Activated gamma-delta T cell treated with Interleukin-2 at 50 U/mL for 16 hours (primary cell): Measurements from ENCODE around the gene SYNPR.

Source experiments
- DNase-seq: peaks from one replicate; pipeline ENCODE4 v3.0.0-alpha.2; 2020

The SYNPR gene

GRCh38 chr3:63559884-63560283 is 281.8 kb downstream of the SYNPR start:
- no peak for DNase-seq

- DNase-seq: no peak
Measured at GRCh38 chr3:63561879-63562278, 283.8 kb downstream of the SYNPR start.

- no peak for DNase-seq
Measured at GRCh38 chr3:63562323-63562722, 284.2 kb downstream of the SYNPR start.

GRCh38 chr3:63563572-63563971 is 285.5 kb downstream of the SYNPR start:
- no peak for DNase-seq

- no peak for DNase-seq
Measured at GRCh38 chr3:63565220-63565619, 287.1 kb downstream of the SYNPR start.

- DNase-seq: no peak
Measured at GRCh38 chr3:63571682-63572081, 293.6 kb downstream of the SYNPR start.

GRCh38 chr3:63576846-63577245 is 298.7 kb downstream of the SYNPR start:
- DNase-seq: no peak

- no peak for DNase-seq
Measured at GRCh38 chr3:63578858-63579257, 300.8 kb downstream of the SYNPR start.

GRCh38 chr3:63580151-63580550 is 302.0 kb downstream of the SYNPR start:
- no peak for DNase-seq

GRCh38 chr3:63582943-63583500 is 304.9 kb downstream of the SYNPR start:
- no peak for DNase-seq

GRCh38 chr3:63584681-63585080 is 306.6 kb downstream of the SYNPR start:
- DNase-seq: no peak

- no peak for DNase-seq
Measured at GRCh38 chr3:63585927-63586326, 307.8 kb downstream of the SYNPR start.

GRCh38 chr3:63588895-63589294 is 310.8 kb downstream of the SYNPR start:
- no peak for DNase-seq

GRCh38 chr3:63593779-63594178 is 315.7 kb downstream of the SYNPR start:
- no peak for DNase-seq

GRCh38 chr3:63595221-63595620 is 317.1 kb downstream of the SYNPR start:
- no peak for DNase-seq

- DNase-seq: no peak
Measured at GRCh38 chr3:63597019-63597418, 318.9 kb downstream of the SYNPR start.

- DNase-seq: no peak
Measured at GRCh38 chr3:63607716-63608115, 329.6 kb downstream of the SYNPR start.

GRCh38 chr3:63609408-63609807 is 331.3 kb downstream of the SYNPR start:
- DNase-seq: no peak

GRCh38 chr3:63609834-63610233 is 331.7 kb downstream of the SYNPR start:
- DNase-seq: no peak

- no peak for DNase-seq
Measured at GRCh38 chr3:63611382-63611781, 333.3 kb downstream of the SYNPR start.

GRCh38 chr3:63613561-63613960 is 335.5 kb downstream of the SYNPR start:
- no peak for DNase-seq

- no peak for DNase-seq
Measured at GRCh38 chr3:63617391-63617790, 339.3 kb downstream of the SYNPR start.

- no peak for DNase-seq
Measured at GRCh38 chr3:63624941-63625560, 346.9 kb downstream of the SYNPR start.

- no peak for DNase-seq
Measured at GRCh38 chr3:63631670-63632069, 353.6 kb downstream of the SYNPR start.

GRCh38 chr3:63635186-63635585 is 357.1 kb downstream of the SYNPR start:
- DNase-seq: no peak
